Smooth muscle cell (in vitro differentiated cells): ENCODE measurements around the gene CTBP2. TPM values are rescaled to one million over a fixed set of nuclear protein-coding genes. Genes with fewer than 3 reads are reported as not detected.

Experiments
- DNase-seq: peaks from one replicate; lab custom pipeline; 2025; ENCODE audit not compliant: unreplicated experiment; lab: John Stamatoyannopoulos, UW
- H2AFZ ChIP-seq: fragments of 200-600 bp; sonication (generic); 2 replicates; pipeline ENCODE4 v1.6.0; 2016; ENCODE audit warnings: antibody characterized with exemption, low read depth, mild to moderate bottlenecking
- H3F3A ChIP-seq: fragments of 200-600 bp; sonication (generic); 2 replicates; pipeline ENCODE4 v1.6.0; 2017; ENCODE audit warnings: antibody characterized with exemption, low read depth
- H3K27ac ChIP-seq: fragments of 200-600 bp; sonication (generic); 2 replicates; pipeline ENCODE4 v1.5.1; 2016; ENCODE audit warnings: low read depth, mild to moderate bottlenecking
- H3K27me3 ChIP-seq: fragments of 200-600 bp; sonication (generic); 2 replicates; pipeline ENCODE4 v1.6.1; 2016; ENCODE audit warnings: low read depth, mild to moderate bottlenecking
- H3K36me3 ChIP-seq: fragments of 200-600 bp; sonication (generic); 2 replicates; pipeline ENCODE4 v1.5.1; 2016; ENCODE audit warnings: low read depth
- H3K4me1 ChIP-seq: fragments of 200-600 bp; sonication (generic); 2 replicates; pipeline ENCODE4 v1.5.1; 2016; ENCODE audit warnings: low read depth
- H3K4me2 ChIP-seq: fragments of 200-600 bp; sonication (generic); 2 replicates; pipeline ENCODE4 v1.6.0; 2016; ENCODE audit warnings: mild to moderate bottlenecking
- H3K4me3 ChIP-seq: fragments of 200-600 bp; sonication (generic); 2 replicates; pipeline ENCODE4 v1.5.1; 2016; ENCODE audit warnings: mild to moderate bottlenecking
- H3K79me2 ChIP-seq: fragments of 200-600 bp; sonication (generic); 2 replicates; pipeline ENCODE4 v1.6.0; 2016; ENCODE audit warnings: low read depth, mild to moderate bottlenecking
- H3K9ac ChIP-seq: fragments of 200-600 bp; sonication (generic); 2 replicates; pipeline ENCODE4 v1.6.0; 2016; ENCODE audit warnings: low read depth
- H3K9me3 ChIP-seq: fragments of 200-600 bp; sonication (generic); replicated peaks from 2 replicates; pipeline ENCODE4 v1.5.1; 2016; ENCODE audit warnings: low read depth
- H4K20me1 ChIP-seq: fragments of 200-600 bp; sonication (generic); 2 replicates; pipeline ENCODE4 v1.6.0; 2016; ENCODE audit warnings: low read depth
- WGBS: methylation state at CpG from one replicate; pipeline ENCODE4 v1.1.7; 2016; ENCODE audit warnings: low lambda C conversion rate; 5-methylcytosine and 5-hydroxymethylcytosine counted together
- polyA plus RNA-seq: library from polyadenylated mRNA; unstranded; fragments of >200 nt; fragmentation: Nextera tagmentation; extraction: Ambion mirVana; gene quantifications from 2 replicates; pipeline ENCODE4 v1.2.1, GENCODE V29; 2016
- total RNA-seq: library from RNA; depleted of rRNA; stranded (reverse); fragments of >200 nt; gene quantifications from 2 replicates; pipeline ENCODE4 v1.2.3, GENCODE V29; 2014
- TF ChIP-seq, protein P1 (sequence below): fragments of 200-600 bp; sonication (generic); IDR thresholded peaks from 2 replicates; pipeline ENCODE4 v1.5.1; 2017; ENCODE audit warnings: borderline replicate concordance, mild to moderate bottlenecking, antibody characterized with exemption; ENCODE audit not compliant: insufficient read depth, poor library complexity, severe bottlenecking

Gene CTBP2
- total and polyA plus RNA-seq, 2 experiments from 2014 or later: 49.9 to 69.5 TPM

DNA sequence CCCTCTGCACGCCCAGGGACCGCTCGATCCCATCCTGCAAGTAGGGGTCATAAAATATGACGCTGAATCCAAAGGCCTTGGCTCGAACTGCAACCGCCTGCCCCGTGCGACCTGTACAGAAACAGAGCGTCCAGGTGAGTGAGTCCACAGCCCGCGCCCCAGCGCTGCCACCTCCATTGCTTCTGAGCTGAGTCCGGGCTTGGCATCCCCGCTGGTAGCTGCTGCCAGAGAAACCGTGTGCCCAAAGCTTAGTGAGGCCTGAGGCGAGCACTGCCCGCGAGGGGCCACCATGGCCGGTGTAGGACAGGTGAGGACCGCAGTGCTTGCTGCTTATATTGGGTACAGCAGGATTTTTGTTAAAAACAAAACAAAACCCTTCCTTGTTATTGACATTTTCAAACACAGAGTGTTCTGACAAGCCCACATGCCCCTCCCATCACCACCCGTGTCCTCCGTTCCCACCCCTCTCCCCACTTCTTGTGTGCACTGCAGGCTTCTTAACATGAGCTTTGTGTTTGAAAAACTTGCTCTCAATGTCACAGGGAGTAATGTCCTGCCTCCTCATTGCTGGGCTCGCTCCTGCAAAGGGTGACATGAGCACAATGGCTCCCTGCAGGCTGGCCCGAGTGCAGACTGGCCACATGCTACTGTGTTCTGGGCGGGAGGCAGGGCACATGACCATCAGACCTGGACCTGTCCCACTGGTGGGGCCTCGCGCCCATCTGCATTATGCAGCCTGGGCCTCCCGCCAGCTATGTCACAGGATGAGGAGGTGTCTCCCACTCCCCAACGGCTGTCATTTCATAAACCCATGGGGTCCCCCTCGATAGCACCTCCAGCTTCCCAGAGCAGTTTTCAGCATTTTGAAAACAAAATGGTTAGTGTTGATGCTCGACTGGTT, 165.5 kb downstream of the CTBP2 start:
- Histone ChIP-seq H3K27ac (no peak overlapping the region), H4K20me1 (peaks cover 33% of the 10 kb centered on the region), H3K4me2 (no peak overlapping the region), H3K36me3 (no peaks in the 10 kb centered on the region), H3K9ac (no peak overlapping the region), H3K4me1 (no peaks in the 10 kb centered on the region), H3K9me3 (no peaks in the 10 kb centered on the region), H3K79me2 (peaks cover 3% of the 10 kb centered on the region), H3F3A (peaks cover 4% of the 10 kb centered on the region), H3K4me3 (no peak overlapping the region), H2AFZ (no peak overlapping the region), H3K27me3 (no peaks in the 10 kb centered on the region)
- 93% methylated on average over 31 of the region's 31 CpGs for WGBS
- DNase-seq: no peak
- TF ChIP-seq, protein P1, sequence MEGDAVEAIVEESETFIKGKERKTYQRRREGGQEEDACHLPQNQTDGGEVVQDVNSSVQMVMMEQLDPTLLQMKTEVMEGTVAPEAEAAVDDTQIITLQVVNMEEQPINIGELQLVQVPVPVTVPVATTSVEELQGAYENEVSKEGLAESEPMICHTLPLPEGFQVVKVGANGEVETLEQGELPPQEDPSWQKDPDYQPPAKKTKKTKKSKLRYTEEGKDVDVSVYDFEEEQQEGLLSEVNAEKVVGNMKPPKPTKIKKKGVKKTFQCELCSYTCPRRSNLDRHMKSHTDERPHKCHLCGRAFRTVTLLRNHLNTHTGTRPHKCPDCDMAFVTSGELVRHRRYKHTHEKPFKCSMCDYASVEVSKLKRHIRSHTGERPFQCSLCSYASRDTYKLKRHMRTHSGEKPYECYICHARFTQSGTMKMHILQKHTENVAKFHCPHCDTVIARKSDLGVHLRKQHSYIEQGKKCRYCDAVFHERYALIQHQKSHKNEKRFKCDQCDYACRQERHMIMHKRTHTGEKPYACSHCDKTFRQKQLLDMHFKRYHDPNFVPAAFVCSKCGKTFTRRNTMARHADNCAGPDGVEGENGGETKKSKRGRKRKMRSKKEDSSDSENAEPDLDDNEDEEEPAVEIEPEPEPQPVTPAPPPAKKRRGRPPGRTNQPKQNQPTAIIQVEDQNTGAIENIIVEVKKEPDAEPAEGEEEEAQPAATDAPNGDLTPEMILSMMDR: no peak

DNA sequence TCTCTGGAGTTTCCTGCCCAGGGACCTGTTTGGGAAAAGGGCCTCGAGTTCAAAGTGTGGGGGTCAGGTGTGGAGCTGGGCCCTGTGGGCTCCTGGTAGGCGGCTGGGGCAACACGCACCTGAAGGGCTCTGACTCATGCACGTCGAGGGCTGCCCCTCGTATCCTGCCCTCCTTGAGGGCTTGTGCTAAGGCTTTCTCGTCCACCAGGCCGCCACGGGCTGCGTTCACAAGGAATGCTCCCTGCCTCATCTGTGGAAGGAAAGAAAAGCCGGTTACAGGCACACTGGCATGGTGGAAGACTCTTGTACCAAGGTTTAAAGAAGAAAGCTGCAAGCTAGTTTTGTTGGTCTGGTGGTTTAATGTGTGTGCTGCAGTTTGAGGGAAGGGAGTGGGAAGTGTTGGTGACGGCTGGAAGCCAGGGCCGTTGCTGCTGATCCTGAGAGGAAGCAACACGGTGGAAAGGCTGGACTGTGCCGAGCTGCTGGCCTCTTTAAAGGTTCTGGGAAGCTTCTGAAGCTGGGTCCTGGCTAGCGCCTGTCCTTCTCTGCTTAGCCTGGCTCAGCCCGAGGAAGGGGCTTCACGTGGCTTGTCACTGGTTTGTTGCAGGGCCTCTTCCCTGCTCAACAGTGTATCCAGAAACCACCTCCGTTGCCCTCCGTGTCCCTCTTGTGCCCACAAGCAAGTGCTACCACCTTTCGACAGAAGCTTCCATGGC, 166.5 kb downstream of the CTBP2 start:
- H3K4me1 ChIP-seq: no peaks in the 10 kb centered on the region
- WGBS: 95% methylated on average over 20 of the region's 21 CpGs
- H3K27me3 ChIP-seq: no peaks in the 10 kb centered on the region
- H3K79me2 ChIP-seq: no peaks in the 10 kb centered on the region
- no peaks in the 10 kb centered on the region for H3K9me3 ChIP-seq
- H3K9ac ChIP-seq: no peak overlapping the region
- peaks cover 4% of the 10 kb centered on the region for H3F3A ChIP-seq
- DNase-seq: no peak
- no peak overlapping the region for H3K27ac ChIP-seq
- peaks cover 23% of the 10 kb centered on the region for H4K20me1 ChIP-seq
- no peak overlapping the region for H2AFZ ChIP-seq
- TF ChIP-seq, protein P1: no peak
- H3K4me3 ChIP-seq: no peak overlapping the region
- H3K4me2 ChIP-seq: no peak overlapping the region
- no peaks in the 10 kb centered on the region for H3K36me3 ChIP-seq

DNA sequence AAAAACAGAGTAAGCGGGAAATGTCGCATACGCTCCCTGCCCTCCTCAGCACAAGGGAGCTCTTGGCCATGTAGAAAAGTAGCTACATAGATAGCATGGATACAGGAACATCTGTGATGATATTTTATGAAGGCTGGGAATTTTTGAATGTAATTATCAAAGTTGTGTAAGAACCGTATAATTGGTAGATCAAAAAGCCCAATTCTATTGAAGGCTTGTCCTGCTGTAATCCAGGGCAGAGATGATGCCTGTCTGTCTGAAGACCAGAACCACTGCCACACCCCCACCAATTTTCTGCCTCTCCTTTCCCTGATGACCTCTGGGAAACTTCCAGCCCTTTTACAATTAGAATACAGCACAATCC, 167.0 kb downstream of the CTBP2 start:
- no peak overlapping the region for H3K27ac ChIP-seq
- DNase-seq: no peak
- H3K4me2 ChIP-seq: no peak overlapping the region
- H3K4me1 ChIP-seq: no peaks in the 10 kb centered on the region
- H3F3A ChIP-seq: peaks cover 4% of the 10 kb centered on the region
- no peak overlapping the region for H3K4me3 ChIP-seq
- H3K9me3 ChIP-seq: no peaks in the 10 kb centered on the region
- no peaks in the 10 kb centered on the region for H3K79me2 ChIP-seq
- H3K9ac ChIP-seq: no peak overlapping the region
- no peak overlapping the region for H2AFZ ChIP-seq
- H3K36me3 ChIP-seq: no peaks in the 10 kb centered on the region
- H3K27me3 ChIP-seq: no peaks in the 10 kb centered on the region
- H4K20me1 ChIP-seq: peaks cover 18% of the 10 kb centered on the region
- TF ChIP-seq, protein P1: no peak
- 99% methylated on average over 4 of the region's 4 CpGs for WGBS
